Measurements from ENCODE around the gene EYA4.

Gene EYA4

DNA sequence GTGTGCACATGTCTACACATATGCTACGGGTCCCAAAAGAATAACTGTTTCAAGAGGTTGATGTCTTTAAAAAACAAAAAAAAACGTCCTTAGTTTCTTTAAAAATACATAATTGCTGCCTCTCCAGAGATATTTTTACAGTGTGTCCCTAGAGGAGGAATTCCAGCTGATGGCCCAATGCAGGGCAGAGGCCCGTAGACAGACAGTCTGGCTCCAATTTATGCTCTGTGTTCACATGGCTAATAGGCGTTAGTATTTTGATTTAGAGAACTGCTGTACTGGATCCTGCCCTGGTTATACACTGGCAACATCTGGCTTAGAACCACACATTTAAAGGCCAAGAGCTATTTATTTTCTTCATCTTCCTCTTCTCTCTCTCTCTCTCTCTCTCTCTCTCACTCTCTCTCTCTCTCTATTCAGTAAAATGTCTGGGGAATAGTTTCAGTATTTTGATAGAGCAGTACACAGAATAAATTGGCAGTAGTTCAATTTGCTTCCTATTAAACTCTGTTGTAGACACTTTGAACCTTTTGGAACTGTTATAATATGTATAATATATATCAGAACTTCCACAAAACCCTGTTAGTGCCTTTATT lies 260.6 kb downstream of the EYA4 start:
- Histone ChIP-seq H3K36me3 (peaks cover 8% of the 10 kb centered on the region), H3K4me1 (peaks cover 21% of the 10 kb centered on the region), H3K9me3 (no peaks in the 10 kb centered on the region), H3K4me3 (ENCODE audit: low read depth, low read length) (no peak overlapping the region), H3K27me3 (no peaks in the 10 kb centered on the region)
- no peak for DNase-seq
- no peak for TF ChIP-seq CTCF (IDR thresholded peaks at IDR 0.05; ENCODE audit: low read depth, low read length)

- Histone ChIP-seq H3K27me3 (no peaks in the 10 kb centered on the region), H3K36me3 (peaks cover 16% of the 10 kb centered on the region), H3K4me3 (ENCODE audit: low read depth, low read length) (no peak overlapping the region), H3K4me1 (peaks cover 21% of the 10 kb centered on the region), H3K9me3 (no peaks in the 10 kb centered on the region)
- TF ChIP-seq CTCF (IDR thresholded peaks at IDR 0.05; ENCODE audit: low read depth, low read length): no peak
- no peak for DNase-seq
Measured at GRCh38 chr6:133502441-133503335, 261.5 kb downstream of the EYA4 start.

- DNase-seq: no peak
- H3K4me1 ChIP-seq: peaks cover 21% of the 10 kb centered on the region
- no peak overlapping the region for H3K4me3 ChIP-seq (ENCODE audit: low read depth, low read length)
- H3K9me3 ChIP-seq: no peaks in the 10 kb centered on the region
- H3K36me3 ChIP-seq: peaks cover 18% of the 10 kb centered on the region
- no peak for TF ChIP-seq CTCF (IDR thresholded peaks at IDR 0.05; ENCODE audit: low read depth, low read length)
- H3K27me3 ChIP-seq: no peaks in the 10 kb centered on the region
Measured at GRCh38 chr6:133503336-133503729, 262.2 kb downstream of the EYA4 start.

DNA sequence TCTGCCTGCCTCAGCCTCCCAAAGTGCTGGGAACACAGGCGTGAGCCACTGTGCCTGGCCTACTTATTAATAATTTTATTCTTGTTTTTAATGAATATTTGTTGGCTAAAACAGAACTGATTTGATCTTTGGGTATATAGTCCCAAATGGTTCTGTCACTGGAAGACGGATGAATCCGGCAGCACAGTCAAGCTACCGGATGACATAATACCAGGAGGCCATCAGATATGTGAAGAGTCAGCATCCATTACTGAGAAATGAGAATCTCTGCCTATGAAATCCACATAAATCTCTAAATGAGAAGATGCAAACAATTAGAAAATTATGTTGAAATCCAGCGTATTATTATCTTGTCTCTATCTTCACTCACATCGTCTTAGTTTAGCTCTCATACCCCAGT lies 263.0 kb downstream of the EYA4 start:
- Histone ChIP-seq H3K9me3 (no peaks in the 10 kb centered on the region), H3K36me3 (peaks cover 18% of the 10 kb centered on the region), H3K4me3 (ENCODE audit: low read depth, low read length) (no peak overlapping the region), H3K27me3 (no peaks in the 10 kb centered on the region), H3K4me1 (peaks cover 21% of the 10 kb centered on the region)
- no peak for TF ChIP-seq CTCF (IDR thresholded peaks at IDR 0.05; ENCODE audit: low read depth, low read length)
- DNase-seq: no peak

DNA sequence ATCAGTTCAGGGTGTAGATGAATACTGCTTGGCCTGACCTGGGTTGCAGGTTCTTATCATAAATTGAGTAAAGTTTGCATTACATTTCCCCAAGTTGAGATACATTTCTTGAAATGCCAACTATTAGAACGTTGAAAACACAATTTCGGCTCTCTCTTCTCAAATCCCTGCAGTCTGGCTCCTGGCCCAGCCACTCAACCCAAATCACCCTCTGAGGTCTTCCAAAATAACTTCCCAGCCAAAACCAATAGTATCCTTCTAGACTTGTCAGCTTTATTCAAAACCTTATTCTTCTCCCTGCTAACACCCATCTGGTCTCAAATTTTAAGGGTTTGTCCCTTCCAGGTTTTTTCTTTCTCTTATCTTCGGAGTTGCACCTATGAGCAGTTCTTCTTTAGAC lies 263.6 kb downstream of the EYA4 start:
- no peak for DNase-seq
- H3K4me1 ChIP-seq: peaks cover 21% of the 10 kb centered on the region

More for the DNA sequence above, 263.6 kb downstream of the EYA4 start:
- TF ChIP-seq CTCF (IDR thresholded peaks at IDR 0.05; ENCODE audit: low read depth, low read length): no peak
- H3K36me3 ChIP-seq: peaks cover 18% of the 10 kb centered on the region
- no peaks in the 10 kb centered on the region for H3K27me3 ChIP-seq
- no peak overlapping the region for H3K4me3 ChIP-seq (ENCODE audit: low read depth, low read length)
- no peaks in the 10 kb centered on the region for H3K9me3 ChIP-seq
